HG02885 (cell line): ENCODE results near the gene RUFY4.
"Not testable (repeated sequence)": the region's sequence is repeated elsewhere in the genome, so short reads cannot be mapped to it uniquely, and the experiment has no call there.

Source experiments
- ATAC-seq: cut with Tn5 transposase; IDR thresholded peaks from one replicate; pipeline ENCODE4 v1.9.1; 2021; ENCODE audit warnings: mild to moderate bottlenecking; ENCODE audit not compliant: unreplicated experiment, poor library complexity

Gene RUFY4

DNA sequence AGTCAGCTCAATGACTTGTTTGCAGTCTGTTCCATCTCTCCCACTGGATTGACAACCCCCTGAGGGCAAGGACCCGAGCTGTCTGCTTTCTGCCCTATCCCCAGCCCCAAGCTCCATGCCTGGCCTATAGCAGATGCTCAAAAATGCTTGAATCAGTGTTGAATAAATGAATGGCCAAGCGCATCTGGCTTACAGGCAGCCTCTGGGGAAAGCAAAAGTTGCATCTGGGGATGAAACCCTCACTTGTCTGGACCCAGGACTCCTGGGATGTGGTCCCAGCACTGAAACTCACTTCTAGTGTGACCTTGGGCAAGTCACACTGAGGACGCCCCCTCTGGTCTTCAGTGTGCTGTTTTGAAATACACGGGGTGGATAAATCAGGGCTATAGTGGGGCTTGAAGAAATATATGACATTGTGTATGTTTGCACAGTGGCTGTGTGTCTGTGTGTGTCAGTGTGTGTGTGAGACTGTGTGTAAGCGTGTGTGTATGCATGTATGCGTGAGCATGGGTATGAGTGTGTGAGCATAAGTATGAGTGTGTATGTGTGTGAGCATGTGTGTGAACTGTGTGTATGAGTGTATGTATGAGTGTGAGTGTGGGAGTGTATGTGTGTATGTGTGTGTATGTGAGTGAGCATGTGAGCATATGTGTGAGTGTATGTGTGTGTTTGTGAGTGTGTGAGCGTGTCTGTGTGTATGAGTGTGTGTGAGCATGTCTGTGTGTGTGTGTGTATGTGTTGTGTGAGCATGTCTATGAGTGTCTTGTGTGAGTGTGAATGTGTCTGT lies 38.5 kb upstream of the RUFY4 start:
- no peak for ATAC-seq

DNA sequence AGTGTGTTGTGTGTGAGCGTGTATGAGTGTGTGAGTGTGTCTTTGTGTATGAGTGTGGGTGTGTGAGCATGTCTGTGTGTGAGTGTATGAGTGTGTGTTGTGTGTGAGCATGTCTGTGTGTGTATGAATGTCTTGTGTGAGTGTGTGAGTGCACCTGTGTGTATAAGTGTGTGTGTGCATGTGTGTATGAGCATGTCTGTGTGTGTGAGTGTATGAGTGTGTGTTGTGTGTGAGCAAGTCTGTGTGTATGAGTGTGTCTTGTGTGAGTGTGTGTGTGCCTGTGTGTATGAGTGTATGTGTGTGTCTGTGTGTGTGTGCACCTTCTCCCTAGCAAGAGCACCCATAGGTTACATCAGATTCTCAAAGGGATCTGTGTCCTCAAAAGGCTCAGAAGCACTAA lies 37.8 kb upstream of the RUFY4 start:
- no peak for ATAC-seq

DNA sequence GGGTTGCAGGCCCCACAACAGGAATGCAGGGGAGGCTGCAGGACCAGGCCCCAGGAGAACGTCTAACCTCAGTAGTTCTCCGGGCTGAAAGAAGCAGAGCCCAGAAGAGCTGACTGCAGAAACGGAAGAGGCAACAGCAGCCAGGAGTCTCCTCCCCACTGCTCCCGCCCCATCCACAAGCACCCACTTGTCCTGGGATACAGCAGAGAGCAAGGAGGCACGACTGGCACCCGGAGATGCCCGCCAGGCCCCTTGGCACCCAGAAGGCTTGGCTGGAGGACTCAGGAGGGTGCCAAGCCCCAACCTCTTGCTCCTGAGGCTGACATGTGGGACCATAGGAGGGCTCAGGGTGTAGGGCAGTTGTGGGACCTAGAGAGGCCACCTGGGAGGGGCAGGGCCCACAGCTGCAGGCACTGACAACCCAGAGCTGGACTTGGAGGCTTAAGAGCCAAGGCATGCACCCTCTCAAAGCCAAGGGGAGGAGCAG lies 37.2 kb upstream of the RUFY4 start:
- ATAC-seq: no peak

DNA sequence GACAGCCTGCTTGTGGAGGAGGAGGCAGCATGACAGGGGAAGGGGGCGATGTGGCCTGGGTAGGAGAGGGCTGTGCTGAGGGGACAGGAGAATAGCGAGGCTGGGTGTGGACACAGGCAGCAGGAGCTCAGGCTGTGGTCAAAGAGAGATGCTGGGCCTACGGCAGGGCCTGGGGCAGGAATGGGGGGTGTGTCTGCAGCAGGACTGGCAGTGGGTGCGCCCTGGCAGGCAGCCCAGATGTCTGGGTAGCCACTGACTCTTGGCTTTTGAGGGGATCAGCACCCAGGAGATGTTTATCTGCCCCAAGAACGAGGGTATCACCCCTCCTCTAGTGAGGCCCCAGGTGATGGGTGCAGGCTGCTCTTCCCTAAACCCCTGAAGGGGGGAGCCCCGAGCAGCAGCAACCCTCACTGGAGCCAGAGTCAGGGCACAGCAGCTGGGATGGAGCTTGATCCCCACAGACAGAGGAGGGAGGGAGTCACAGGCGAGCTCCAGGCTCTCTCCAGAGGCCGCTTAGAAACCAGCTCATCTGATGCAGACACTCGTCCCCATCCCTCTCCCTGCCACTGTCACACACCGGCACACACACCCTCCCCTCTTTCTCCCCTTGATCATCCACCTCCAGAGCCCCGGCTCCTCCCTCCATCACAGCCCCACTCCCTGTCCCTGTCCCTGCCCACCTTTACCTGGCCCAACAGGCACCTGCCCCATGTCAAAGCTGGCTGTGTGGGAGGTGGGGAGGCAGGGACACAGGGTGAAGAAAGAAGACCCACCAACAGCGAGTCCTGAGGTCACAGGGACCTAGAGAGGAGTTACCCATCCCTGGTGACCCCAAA lies 36.5 kb upstream of the RUFY4 start:
- ATAC-seq: no peak

DNA sequence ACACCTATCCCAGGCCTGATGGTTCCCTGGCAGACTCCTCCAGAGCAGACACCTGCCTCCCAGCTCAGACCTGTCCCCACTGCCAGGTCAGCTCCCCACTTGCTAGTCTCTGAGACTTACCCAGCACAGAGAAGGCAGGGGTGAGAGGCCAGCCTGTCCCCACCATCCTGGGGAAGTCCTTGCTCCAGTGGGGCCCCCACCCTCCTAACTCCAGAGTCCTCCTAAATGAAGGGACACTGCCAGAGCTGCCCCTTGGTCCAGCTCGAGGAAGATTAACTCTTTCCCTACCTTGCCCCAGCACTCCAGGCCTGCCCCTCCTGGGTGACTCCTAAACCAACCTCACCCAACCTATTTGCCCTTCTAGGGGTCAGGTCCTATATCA lies 35.9 kb upstream of the RUFY4 start:
- ATAC-seq: no peak

DNA sequence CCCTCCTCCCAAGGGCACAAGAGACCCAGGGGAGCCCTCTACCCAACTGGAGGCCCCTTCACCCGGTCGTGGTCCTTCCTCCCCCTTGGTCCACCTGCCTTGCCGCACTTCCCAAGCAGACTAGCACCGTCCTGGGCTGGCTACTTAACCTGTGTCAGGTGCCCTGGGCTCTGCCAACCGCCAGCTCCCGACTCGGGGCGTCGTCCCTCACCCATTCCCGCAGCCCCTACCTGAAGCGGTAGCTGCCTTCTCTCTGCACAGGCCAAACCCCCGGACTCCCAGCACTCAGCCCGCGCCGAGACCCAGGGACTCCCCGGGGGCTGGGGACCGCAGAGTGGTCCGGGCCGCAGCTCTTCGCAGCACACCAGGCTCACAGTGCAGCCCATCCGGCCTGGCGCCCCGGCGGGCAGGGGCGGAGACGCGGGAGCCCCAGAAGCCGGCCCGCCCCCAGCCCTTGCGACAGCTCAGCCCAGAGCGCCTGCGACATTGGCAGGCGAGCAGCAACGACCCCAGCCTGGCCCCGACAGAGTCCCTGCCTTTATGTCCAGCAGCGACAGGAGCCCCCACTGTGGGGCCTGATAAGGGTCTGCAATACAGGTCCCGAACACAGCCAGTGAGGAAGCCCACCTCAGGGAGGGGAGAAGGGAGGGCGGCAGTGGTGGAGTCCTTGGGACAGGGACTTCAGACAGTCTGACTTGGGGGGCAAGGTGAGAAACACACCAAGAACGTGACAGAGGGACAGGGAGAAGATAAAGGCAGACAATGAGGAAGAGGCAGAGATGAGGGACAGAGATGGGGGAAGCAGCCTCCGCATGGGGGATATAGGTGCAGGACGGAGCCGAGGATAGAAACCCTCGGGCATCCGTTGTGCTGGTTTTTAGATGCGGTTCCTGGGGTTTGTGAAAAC lies 35.2 kb upstream of the RUFY4 start:
- ATAC-seq: no peak

DNA sequence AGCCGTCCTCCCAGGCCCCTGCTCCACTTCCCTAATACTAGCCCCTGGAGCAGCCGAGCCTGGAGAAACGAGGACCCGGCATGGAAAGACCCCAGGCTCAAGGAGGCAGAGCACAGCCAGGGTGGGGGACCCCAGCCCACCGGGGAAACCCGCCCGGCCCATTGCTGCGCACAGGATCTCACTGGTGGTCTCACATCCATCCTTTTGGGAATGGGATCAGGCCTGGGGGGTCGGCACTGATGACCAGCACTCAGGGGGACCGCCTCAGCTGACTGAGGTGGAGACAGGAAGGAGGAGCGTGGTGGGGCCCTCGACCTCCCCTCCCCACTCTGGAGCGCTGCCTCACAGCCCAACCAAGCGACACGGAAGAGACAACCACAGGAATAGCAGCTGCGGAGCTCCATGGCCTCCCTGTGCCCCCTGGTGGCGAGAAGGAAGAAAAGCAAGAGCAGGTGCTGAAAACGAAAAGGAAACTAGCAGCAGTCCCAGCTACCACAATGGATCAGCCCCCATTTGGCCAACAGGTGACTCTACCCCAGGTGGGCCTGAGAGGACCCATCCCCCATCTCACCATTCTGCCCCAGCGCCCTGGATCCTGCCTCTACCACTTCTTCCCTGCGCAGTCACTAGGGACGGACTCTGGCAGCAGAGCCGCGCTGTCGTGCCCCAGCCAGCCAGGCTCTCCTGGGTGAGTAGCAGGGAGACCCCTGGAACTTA lies 34.4 kb upstream of the RUFY4 start:
- ATAC-seq: peak; percentile 81

DNA sequence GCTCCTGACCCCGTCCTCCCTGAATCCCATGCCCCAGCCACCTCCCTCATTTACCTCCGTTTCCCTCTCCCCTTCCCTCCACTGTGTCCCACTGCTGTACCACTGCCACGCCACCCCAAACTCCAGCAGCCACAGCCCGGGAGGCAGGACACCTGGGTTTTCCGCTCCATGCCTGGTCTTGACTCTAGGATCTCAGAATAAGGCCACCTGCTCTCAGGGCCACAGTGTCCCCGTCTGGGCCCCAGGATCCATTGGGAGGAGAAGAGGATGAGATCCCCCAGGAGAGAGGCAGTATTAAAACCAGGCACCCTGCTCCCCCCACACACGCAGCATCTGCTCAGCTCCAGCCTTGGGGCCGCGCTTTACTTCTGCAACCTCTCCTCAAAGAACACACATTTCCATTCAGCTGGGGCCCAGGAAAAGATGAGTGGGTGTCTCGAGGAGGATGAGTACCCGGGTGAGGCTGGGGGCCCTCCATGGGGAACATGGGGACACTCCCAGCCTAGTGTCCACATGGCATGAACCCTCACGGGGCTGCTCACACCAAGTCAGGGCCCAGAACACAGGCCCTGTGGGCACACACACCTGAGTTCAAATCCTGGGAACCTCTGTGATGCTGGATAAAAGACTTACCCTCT lies 33.5 kb upstream of the RUFY4 start:
- ATAC-seq: no peak

DNA sequence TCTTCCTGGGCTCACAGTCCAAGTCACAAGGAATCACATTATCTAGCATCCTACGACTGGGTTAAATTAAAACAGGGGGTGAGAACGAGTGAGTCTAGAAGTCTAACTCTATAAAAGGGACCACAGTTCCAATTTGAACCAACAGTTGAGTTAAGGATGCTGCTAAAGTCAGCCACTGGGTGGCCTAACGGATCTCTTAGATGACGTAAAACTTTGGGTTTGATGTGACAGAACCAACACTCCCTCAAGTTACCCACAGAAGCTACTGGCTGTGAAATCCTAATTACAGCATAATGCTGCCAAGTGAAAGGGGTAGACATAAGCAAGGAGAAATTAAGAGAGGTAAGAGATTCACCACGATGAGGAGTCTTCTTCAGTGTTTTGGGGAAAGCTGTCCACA lies 32.7 kb upstream of the RUFY4 start:
- ATAC-seq: no peak

DNA sequence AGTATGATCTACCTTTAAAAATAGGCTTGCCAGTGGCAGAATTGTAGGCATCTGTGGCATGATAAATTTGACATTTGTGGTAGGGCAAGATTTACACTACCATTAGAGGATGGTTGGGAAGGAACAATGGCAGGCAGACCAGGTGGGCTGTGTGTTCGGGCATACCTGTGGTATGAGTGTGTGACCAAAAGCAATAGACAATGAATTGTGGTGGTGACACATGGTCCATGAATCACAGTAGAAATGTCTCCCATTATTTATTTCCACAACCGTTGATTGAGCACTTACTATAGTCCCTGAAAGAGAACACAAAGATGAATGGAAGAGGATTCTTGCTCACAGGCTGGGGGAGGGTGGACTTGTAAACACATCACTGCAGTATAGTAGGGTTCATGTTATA lies 29.9 kb upstream of the RUFY4 start:
- ATAC-seq: no peak

DNA sequence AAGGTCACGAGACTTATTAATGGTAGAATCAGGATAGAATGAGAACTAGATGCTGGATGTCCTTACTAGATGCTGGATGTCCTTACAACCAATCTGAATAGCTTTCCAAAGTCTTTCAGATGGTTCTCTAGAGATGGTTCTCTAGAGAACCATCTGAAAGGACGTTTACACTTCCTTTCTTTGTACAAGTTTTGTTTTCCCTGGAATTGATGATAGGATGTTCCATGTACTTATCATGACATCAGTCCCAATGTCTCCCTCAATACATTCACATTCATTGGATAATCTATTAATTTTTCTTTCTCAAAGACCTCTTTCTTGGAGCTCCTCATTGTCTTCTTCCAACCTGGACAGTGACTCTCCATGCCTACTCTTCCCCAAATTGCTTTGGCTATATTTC lies 28.2 kb upstream of the RUFY4 start:
- ATAC-seq: no peak

DNA sequence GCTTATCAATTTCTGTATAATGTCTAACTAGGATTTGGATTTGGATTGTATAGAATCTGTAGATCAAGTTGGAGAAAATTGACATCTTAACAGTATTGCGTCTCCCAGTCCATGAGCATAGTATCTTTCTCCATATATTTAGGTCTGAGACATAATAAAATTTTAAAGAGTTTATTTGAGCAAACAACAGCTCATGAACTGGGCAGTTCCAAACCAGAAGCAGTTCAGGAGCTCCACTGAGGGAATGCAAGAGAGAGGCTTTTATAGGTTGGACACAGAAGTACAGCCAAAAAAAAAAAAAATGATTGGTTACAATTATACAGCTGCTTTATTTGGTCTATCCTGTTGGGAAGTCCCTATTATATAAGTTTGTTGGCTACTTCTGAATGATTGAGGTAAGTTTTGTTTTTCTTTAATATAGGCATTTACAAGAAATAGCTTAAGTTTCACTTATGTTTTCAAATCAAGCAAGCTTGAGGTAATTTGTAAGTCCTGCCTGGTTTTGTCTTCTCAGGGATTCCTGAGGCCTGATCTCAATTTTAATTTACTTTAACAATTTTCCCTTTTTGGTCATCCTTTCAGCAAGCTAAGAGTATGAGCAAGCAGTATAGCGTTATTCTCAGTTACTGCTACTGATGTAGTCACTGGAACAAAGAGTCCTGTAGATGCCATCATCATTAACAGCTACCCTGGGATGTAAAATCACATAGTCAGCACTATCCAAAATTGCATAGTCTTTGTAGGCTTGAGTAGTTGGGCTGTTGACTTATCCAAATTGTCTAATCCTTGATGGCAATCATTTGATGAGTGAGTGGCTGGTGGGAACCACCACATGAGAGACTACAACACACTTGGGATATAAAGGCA lies 27.5 kb upstream of the RUFY4 start:
- no peak for ATAC-seq

DNA sequence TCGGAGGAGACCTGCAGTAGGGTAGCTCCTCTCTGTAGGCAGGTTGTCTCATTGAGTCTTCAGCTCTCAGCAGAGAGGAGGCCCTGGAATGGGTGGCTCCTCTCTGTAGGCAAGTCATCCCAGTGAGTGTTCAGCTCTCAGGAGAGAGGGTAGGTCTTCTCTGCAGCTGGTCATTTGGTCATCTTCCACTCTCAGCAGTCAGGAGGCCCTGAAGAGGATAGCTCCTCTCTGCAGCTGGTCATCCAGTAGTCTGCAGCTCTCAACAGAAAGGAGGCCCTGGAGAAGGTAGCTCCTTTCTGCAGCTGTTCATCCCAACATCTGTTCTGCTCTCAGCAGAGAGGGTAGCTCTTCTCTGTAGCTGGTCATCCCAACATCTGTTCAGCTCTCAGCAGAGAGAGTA lies 26.0 kb upstream of the RUFY4 start:
- no peak for ATAC-seq

DNA sequence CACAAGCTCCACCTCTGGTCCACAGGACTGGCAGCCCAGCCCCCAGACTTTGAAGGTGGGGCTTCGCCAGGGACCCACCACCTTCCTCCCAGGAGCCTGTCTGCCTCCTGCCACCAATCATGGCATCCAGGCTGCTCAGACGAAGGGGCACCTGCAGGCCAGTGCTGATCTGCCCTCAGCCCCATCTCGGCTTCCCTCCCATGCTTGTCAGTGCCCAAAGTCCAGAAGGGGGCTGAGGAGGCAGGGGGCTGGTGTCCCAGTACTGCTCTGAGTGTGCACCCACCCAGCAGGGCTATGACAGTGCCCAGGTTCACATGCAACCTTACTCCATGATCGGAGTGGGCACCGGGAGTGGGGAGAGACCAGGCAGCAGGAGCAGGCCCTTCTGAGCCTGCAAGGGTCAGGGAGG lies 25.3 kb upstream of the RUFY4 start:
- ATAC-seq: no peak

DNA sequence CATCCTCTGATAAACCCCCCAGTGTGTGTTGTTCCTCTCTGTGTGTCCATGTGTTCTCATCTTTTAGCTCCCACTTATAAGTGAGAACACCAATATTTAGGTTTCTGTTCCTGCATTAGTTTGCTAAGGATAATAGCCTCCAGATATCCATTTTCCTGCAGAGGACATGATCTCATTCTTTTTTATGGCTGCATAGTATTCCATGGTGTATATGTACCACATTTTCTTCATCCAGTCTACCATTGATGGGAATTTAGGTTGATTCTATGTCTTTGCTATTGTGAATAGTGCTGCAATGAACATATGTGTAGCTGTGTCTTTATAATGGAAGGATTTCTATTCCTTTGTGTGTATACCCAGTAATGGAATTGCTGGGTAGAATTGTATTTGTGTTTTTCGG lies 24.5 kb upstream of the RUFY4 start:
- ATAC-seq: not testable (repeated sequence)

DNA sequence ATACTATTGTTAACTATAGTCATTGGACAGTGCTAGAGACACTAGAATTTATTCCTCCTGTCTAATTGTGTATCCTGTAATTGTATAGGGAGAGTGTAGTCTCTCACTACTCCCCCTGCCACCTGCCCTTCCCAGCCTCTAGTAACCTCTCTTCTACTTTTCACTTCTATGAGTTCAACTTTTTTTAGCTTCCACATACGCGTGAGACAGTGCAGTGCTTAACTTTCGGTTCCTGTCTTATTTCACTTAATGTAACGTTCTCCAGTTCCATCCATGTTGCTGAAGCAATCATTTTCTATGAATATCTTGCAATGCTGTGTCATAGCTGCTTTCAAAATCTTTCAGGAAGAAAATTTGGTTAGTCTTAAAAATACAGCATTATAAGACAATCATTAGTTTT lies 22.8 kb upstream of the RUFY4 start:
- ATAC-seq: peak; percentile 93

DNA sequence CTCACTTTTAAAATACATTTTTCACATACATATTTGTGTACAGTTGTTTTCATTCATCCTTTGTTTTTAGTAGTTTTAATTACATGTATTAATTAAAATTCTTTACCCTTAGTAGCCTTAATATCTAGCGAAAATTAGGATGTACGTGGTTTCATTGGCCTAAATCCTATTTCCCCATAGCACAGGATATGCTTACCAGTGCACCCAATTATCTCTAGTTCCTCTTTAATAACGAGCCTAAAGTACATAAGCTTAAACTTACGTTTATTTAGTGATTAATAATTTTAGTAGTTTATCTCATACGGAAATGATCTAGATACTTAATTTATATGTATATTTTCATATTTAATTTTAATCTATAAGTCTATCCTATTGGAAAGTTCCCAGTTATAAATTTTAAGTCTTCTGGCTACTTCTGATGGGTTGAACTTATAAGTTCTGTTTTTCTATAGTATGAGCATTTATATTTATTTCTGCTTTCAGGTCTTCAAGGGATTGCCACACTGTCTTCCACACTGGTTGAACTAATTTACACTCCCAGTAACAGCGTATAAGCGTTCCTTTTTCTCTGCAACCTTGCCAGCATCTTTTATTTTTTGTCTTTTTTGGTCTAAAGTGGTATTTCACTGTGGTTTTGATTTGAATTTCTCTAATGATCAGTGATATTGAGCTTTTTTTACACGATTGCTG lies 21.4 kb upstream of the RUFY4 start:
- ATAC-seq: no peak

DNA sequence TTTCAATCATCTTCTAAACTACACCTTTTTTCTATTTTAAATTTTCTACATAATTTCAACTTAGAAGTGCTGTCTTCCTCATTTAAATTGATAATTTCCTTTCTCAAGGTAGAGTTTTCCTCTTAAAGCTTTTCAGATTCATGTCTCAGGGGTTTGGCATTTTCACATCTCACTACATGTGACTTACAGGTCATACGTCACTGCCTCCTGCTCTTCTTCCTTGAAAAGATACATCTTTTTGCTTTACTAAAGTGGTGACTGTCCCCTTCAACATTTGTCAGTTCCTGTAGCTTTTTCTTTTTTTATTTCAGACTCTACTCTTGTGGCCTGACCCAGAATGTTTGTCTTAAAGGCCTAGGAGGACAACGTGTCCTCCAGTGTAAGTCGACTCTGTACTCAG lies 17.1 kb upstream of the RUFY4 start:
- ATAC-seq: no peak
